ENCODE measurements around the gene HEATR9.

HEATR9 gene

GRCh38 chr17:35809855-35810461 lies 58.7 kb downstream of the HEATR9 start:
- FAIRE-seq (no peak), DNase-seq (ENCODE audit: insufficient read length, low spot score) (no peak)

DNA sequence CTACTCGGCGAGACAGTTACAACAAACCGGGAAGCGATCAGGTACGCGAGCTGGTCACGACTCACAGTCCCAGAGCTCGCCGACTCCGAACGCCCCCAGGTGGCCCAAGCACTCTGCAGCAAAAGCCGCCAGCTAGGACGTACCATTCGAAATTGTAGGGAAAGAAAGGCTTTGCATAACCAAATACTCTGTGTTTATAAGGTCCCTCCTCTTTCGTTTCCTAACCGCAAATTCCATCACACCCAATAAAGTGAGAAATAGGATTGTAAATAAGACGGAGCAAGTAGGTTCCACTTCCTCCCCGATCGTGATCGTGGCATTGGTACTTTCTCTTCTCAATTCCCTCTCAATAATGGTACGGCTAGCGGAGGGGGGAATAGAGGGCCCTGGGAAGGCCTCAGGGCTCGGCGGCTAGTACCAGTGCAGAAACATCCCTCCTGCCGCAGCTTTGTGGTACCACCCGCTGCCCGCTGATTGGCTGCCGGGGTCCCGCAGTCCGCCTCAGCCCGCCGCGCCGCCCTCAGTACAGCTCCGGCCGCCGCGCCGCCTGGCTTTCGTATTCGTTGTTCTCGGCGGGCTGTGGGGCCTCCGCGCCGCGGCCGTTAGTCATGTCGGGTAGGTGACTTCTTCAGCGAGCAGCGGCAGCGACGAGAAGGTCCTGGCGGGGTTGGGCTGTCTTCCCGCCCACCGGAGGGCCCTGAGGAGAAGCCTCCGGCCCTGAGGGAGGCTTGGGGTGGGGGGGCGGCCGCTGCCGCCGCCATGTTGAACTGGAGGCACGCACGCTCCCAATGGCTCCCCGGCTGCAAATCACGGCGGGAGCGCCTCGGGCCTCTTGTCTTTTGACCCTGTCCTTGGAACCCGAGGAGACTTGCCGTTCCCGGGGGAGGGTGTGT lies 59.5 kb downstream of the HEATR9 start, which contains the start of gene TAF15:
Gene TAF15, plus strand, starts transcription at position 523 of the 893 bp plus-strand sequence. Its CDS starts 86 bp downstream, at position 609.
- FAIRE-seq (no peak), DNase-seq (ENCODE audit: insufficient read length, low spot score) (peak; percentile 79)

- FAIRE-seq, result no peak
- no peak for DNase-seq (ENCODE audit: insufficient read length, low spot score)
Observed at GRCh38 chr17:35808240-35808961, 60.3 kb downstream of the HEATR9 start.

GRCh38 chr17:35807371-35808144 lies 61.1 kb downstream of the HEATR9 start:
- no peak for FAIRE-seq
- no peak for DNase-seq (ENCODE audit: insufficient read length, low spot score)

Measured in GM19239 (cell line).